SK-N-SH (cell line): ENCODE measurements around the gene COA6. TPM values are rescaled to one million over a fixed set of nuclear protein-coding genes. Genes with fewer than 3 reads are reported as not detected.

Experiments
- CTCF ChIA-PET: fragments of 300-600, 350-600 bp; formaldehyde crosslinking; extraction: SDS; loops from one replicate; lab custom pipeline; 2021; lab: Yijun Ruan, JAX
- POLR2A ChIA-PET: fragments of 350-600 bp; sonication (Branson Sonifier 250); formaldehyde crosslinking; extraction: SDS; loops from one replicate; lab custom pipeline; 2020; ENCODE audit warnings: antibody characterized with exemption, inconsistent platforms; lab: Yijun Ruan, JAX
- DNase-seq: peaks from one replicate; pipeline ENCODE4 v3.0.0; 2012
- H2AFZ ChIP-seq: fragments of 200-600 bp; sonication (generic); 2 replicates; pipeline ENCODE4 v1.8.1; 2016; ENCODE audit warnings: antibody characterized with exemption, mild to moderate bottlenecking, low read depth
- H3F3A ChIP-seq: fragments of 200-600 bp; sonication (generic); replicated peaks from 2 replicates; pipeline ENCODE3; 2016; ENCODE audit warnings: antibody characterized with exemption, mild to moderate bottlenecking; ENCODE audit not compliant: insufficient read depth
- H3K27ac ChIP-seq, 2 experiments: fragments of 200-500 bp in 1 of 2; fragments of 200-600 bp in 1 of 2; sonication (Bioruptor generic) in 1 of 2; sonication (generic), shearing (Covaris generic) in 1 of 2; 2 replicates each; pipeline versions ENCODE4 v1.5.1 to v1.6.1; 2014 to 2016; ENCODE audit warnings: low read depth in 2 of 2, inconsistent platforms in 1 of 2, low read length in 1 of 2, mild to moderate bottlenecking in 1 of 2, mixed read lengths in 1 of 2
- H3K27me3 ChIP-seq: fragments of 200-600 bp; sonication (generic), shearing (Covaris generic); 2 replicates; pipeline ENCODE4 v1.6.1; 2016; ENCODE audit warnings: mixed run types; ENCODE audit not compliant: insufficient read depth
- H3K36me3 ChIP-seq, 2 experiments: fragments of 200-500 bp in 1 of 2; fragments of 200-600 bp in 1 of 2; sonication (Bioruptor generic) in 1 of 2; sonication (generic) in 1 of 2; replicated peaks in 1 of 2; 2 replicates each; pipeline versions ENCODE3 to v1.5.1; 2014 to 2016; ENCODE audit warnings: low read length in 1 of 2, mild to moderate bottlenecking in 1 of 2; ENCODE audit not compliant: insufficient read depth in 2 of 2, control insufficient read depth in 1 of 2
- H3K4me1 ChIP-seq, 2 experiments: fragments of 200-500 bp in 1 of 2; fragments of 200-600 bp in 1 of 2; sonication (Bioruptor generic) in 1 of 2; sonication (generic), shearing (Covaris generic) in 1 of 2; 2 replicates each; pipeline versions ENCODE4 v1.5.1 to v1.6.1; 2014 to 2016; ENCODE audit warnings: low read depth in 1 of 2, low read length in 1 of 2, mixed run types in 1 of 2; ENCODE audit not compliant: insufficient read depth in 2 of 2, control insufficient read depth in 1 of 2
- H3K4me2 ChIP-seq: fragments of 200-600 bp; sonication (generic), shearing (Covaris generic); 2 replicates; pipeline ENCODE4 v1.6.1; 2017; ENCODE audit warnings: mixed run types
- H3K4me3 ChIP-seq, 2 experiments: fragments of 200-500 bp in 1 of 2; fragments of 200-600 bp in 1 of 2; sonication (Bioruptor generic) in 1 of 2; sonication (generic), shearing (Covaris generic) in 1 of 2; 2 replicates each; pipeline versions ENCODE4 v1.5.1 to v1.8.1; 2014 to 2016; ENCODE audit warnings: low read depth in 2 of 2, inconsistent platforms in 1 of 2, low read length in 1 of 2, mild to moderate bottlenecking in 1 of 2, mixed read lengths in 1 of 2, moderate library complexity in 1 of 2
- H3K79me2 ChIP-seq: fragments of 200-600 bp; sonication (generic); 2 replicates; pipeline ENCODE4 v1.8.1; 2017; ENCODE audit warnings: mild to moderate bottlenecking; ENCODE audit not compliant: insufficient read depth
- H3K9ac ChIP-seq: fragments of 200-600 bp; sonication (generic); 2 replicates; pipeline ENCODE4 v1.6.1; 2017; ENCODE audit warnings: mixed run types
- H3K9me2 ChIP-seq: fragments of 200-600 bp; sonication (generic); 2 replicates; pipeline ENCODE4 v1.6.1; 2017; ENCODE audit warnings: mixed run types
- H3K9me3 ChIP-seq: fragments of 200-600 bp; sonication (generic); 2 replicates; pipeline ENCODE4 v1.6.1; 2017; ENCODE audit warnings: mixed run types, mild to moderate bottlenecking, moderate library complexity
- H4K20me1 ChIP-seq: fragments of 200-600 bp; sonication (generic); 2 replicates; pipeline ENCODE4 v1.6.1; 2017; ENCODE audit warnings: mild to moderate bottlenecking, mixed run types; ENCODE audit not compliant: insufficient read depth
- CTCF ChIP-seq: fragments of 200-600 bp; sonication (generic); IDR thresholded peaks from 2 replicates; pipeline ENCODE4 v1.6.1; 2017; ENCODE audit warnings: antibody characterized with exemption, mild to moderate bottlenecking, moderate library complexity
- EZH2phosphoT487 ChIP-seq: fragments of 200-600 bp; sonication (generic); IDR thresholded peaks from 2 replicates; pipeline ENCODE4 v1.6.1; 2017; ENCODE audit warnings: low read depth, mixed run types, mild to moderate bottlenecking, antibody characterized with exemption, moderate library complexity, borderline replicate concordance
- FOSL2 ChIP-seq: IDR thresholded peaks from 2 replicates; pipeline ENCODE4 v1.4.0; 2012; ENCODE audit warnings: low read depth, mild to moderate bottlenecking, moderate library complexity, borderline replicate concordance
- FOXM1 ChIP-seq: IDR thresholded peaks from 2 replicates; pipeline ENCODE4 v1.4.0; 2012; ENCODE audit warnings: low read depth, mild to moderate bottlenecking
- GATA2 ChIP-seq: sonication (generic); formaldehyde crosslinking; IDR thresholded peaks from 2 replicates; pipeline ENCODE4 v1.5.0; 2020; ENCODE audit warnings: mild to moderate bottlenecking, missing genetic modification reagents
- IRF3 ChIP-seq: fragments of 150-350 bp; IDR thresholded peaks from 2 replicates; pipeline ENCODE4 v1.6.1; 2016; ENCODE audit warnings: mild to moderate bottlenecking, low read depth, low read length
- JUND ChIP-seq: IDR thresholded peaks from 2 replicates; pipeline ENCODE4 v1.4.0; 2012
- MXI1 ChIP-seq: IDR thresholded peaks from 2 replicates; pipeline ENCODE4 v1.6.1; 2012; ENCODE audit warnings: mild to moderate bottlenecking, low read depth, low read length, improper control_type of control experiment
- NFIC ChIP-seq: IDR thresholded peaks from 2 replicates; pipeline ENCODE4 v1.4.0; 2012; ENCODE audit warnings: borderline replicate concordance
- RAD21 ChIP-seq: IDR thresholded peaks from 2 replicates; pipeline ENCODE4 v1.6.1; 2012; ENCODE audit warnings: mild to moderate bottlenecking, low read length
- RFX5 ChIP-seq: IDR thresholded peaks from 2 replicates; pipeline ENCODE4 v1.6.1; 2012; ENCODE audit warnings: mild to moderate bottlenecking, improper control_type of control experiment, low read length
- RXRA ChIP-seq: IDR thresholded peaks from 2 replicates; pipeline ENCODE4 v1.4.0; 2012; ENCODE audit warnings: low read depth, mild to moderate bottlenecking, borderline replicate concordance
- SIN3A ChIP-seq: IDR thresholded peaks from 2 replicates; pipeline ENCODE4 v1.6.1; 2012; ENCODE audit warnings: low read depth, mild to moderate bottlenecking, low read length, moderate library complexity, borderline replicate concordance
- TAF1 ChIP-seq: IDR thresholded peaks from 2 replicates; pipeline ENCODE4 v1.6.1; 2012; ENCODE audit warnings: low read depth, mild to moderate bottlenecking, low read length, moderate library complexity, borderline replicate concordance
- TEAD4 ChIP-seq: IDR thresholded peaks from 2 replicates; pipeline ENCODE4 v1.4.0; 2012; ENCODE audit warnings: mild to moderate bottlenecking, borderline replicate concordance; ENCODE audit not compliant: insufficient read depth
- USF1 ChIP-seq: IDR thresholded peaks from 2 replicates; pipeline ENCODE4 v1.4.0; 2012; ENCODE audit warnings: low read depth, borderline replicate concordance
- USF2 ChIP-seq: fragments of 150-350 bp; IDR thresholded peaks from 2 replicates; pipeline ENCODE4 v1.6.1; 2017; ENCODE audit warnings: antibody characterized with exemption, low read length, low read depth, borderline replicate concordance
- YY1 ChIP-seq: IDR thresholded peaks from 2 replicates; pipeline ENCODE4 v1.4.0; 2012; ENCODE audit warnings: low read depth, mild to moderate bottlenecking
- WGBS: methylation state at CpG from one replicate; pipeline ENCODE4 v1.1.6; 2017; ENCODE audit warnings: low lambda C conversion rate; 5-methylcytosine and 5-hydroxymethylcytosine counted together
- polyA plus RNA-seq, 3 experiments: library from polyadenylated mRNA; depleted of rRNA; stranded (reverse); fragments of >200 nt; gene quantifications; 2 replicates each; pipeline ENCODE4 v1.2.3, GENCODE V29; 2012

COA6 gene
- polyA plus RNA-seq, 1 of the 3 experiments (the other 2 are of a cell fraction): 42.2 TPM

GRCh38 chr1:234357831-234358230, 15.4 kb upstream of the COA6 start (continued):
- TF ChIP-seq YY1 (no peak), JUND (no peak), MXI1 (no peak), NFIC (no peak)

DNA sequence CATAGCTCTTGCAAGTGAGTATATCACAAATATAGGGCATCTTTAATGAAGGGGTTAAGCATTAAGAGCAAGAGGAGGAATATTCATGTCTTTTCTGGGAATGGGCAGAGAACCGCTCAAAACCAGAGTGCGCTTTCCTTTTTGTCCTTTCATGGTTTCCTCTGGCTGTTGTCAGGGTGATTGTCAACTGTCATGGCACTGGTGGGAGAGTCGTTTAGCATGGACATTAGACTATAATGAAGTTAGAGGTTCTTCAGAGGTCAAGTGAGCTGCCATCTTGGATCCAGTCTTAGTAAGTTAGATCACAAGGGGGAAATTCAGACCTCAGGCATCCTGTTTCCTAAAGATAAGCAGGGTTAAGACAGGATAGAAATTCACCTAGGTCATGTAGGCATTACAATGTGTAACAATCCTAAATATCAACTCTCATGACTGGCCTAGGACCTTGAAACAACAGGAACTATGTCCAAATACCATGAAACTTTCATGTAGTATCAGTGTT, 12.1 kb upstream of the COA6 start:
- Histone ChIP-seq H3K9ac (no peak overlapping the region), H2AFZ (no peak overlapping the region), H3K9me2 (no peaks in the 10 kb centered on the region), H3K27me3 (no peaks in the 10 kb centered on the region), H3K27ac (no peak overlapping the region), H3K9me3 (no peaks in the 10 kb centered on the region), H3K4me1 (no peaks in the 10 kb centered on the region; a peak in 1 of 4 replicates), H3K4me2 (no peak overlapping the region), H3K36me3 (no peaks in the 10 kb centered on the region), H3K4me3 (no peak overlapping the region), H3K79me2 (no peaks in the 10 kb centered on the region), H4K20me1 (no peaks in the 10 kb centered on the region), H3F3A (no peaks in the 10 kb centered on the region)
- no peak for DNase-seq
- ChIA-PET CTCF (interaction anchor here (1.3 kb wide), 1 partner anchor 51 kb away, joined by 4 read pairs; no protein-coding TSS in a partner anchor), POLR2A (no interaction called here)
- WGBS: 80% methylated on average over 3 of the region's 3 CpGs
- TF ChIP-seq SIN3A (no peak), USF2 (no peak), TAF1 (no peak), RFX5 (no peak), FOXM1 (no peak), TEAD4 (no peak), EZH2phosphoT487 (no peak), RAD21 (no peak), MXI1 (no peak), USF1 (no peak), RXRA (no peak), GATA2 (no peak), CTCF (no peak), FOSL2 (no peak), IRF3 (no peak), NFIC (no peak)
